HEK293T (cell line): Measurements from ENCODE around the gene SVIL.
"Not testable (repeated sequence)": the region's sequence is repeated elsewhere in the genome, so short reads cannot be mapped to it uniquely, and the experiment has no call there.

Experiments
- CTCF ChIA-PET: fragments of 350-600 bp; formaldehyde crosslinking; extraction: SDS; loops from one replicate; lab custom pipeline; 2021; ENCODE audit warnings: antibody characterized with exemption, inconsistent platforms; lab: Yijun Ruan, JAX
- POLR2A ChIA-PET: fragments of 350-600 bp; formaldehyde crosslinking; extraction: SDS; loops from one replicate; lab custom pipeline; 2020; ENCODE audit warnings: antibody characterized with exemption, inconsistent platforms; lab: Yijun Ruan, JAX
- DNase-seq: peaks from one replicate; pipeline ENCODE4 v3.0.0; 2012; ENCODE audit warnings: mixed read lengths; ENCODE audit errors: extremely low spot score
- ARNT ChIP-seq: fragments of 450-650 bp; IDR thresholded peaks from 2 replicates; pipeline ENCODE4 v1.6.1; 2017; ENCODE audit warnings: mild to moderate bottlenecking
- BHLHE40 ChIP-seq: fragments of 450-650 bp; IDR thresholded peaks from 2 replicates; pipeline ENCODE4 v1.6.1; 2016; ENCODE audit warnings: mild to moderate bottlenecking, moderate library complexity, borderline replicate concordance
- CTBP1 ChIP-seq: fragments of 450-650 bp; IDR thresholded peaks from 2 replicates; pipeline ENCODE4 v1.6.1; 2016; ENCODE audit warnings: borderline replicate concordance
- ELF4 ChIP-seq: fragments of 450-650 bp; IDR thresholded peaks from 2 replicates; pipeline ENCODE4 v1.6.1; 2017; ENCODE audit warnings: antibody characterized with exemption
- FOXA1 ChIP-seq: fragments of 450-650 bp; IDR thresholded peaks from 2 replicates; pipeline ENCODE4 v1.6.1; 2016; ENCODE audit warnings: mild to moderate bottlenecking
- FOXK2 ChIP-seq: fragments of 450-650 bp; IDR thresholded peaks from 2 replicates; pipeline ENCODE4 v1.6.1; 2016; ENCODE audit warnings: mild to moderate bottlenecking
- FOXM1 ChIP-seq: fragments of 450-650 bp; IDR thresholded peaks from 2 replicates; pipeline ENCODE4 v1.6.1; 2017; ENCODE audit warnings: mild to moderate bottlenecking, borderline replicate concordance
- HDGF ChIP-seq: fragments of 450-650 bp; IDR thresholded peaks from 2 replicates; pipeline ENCODE4 v1.6.1; 2017; ENCODE audit warnings: antibody characterized with exemption, borderline replicate concordance
- L3MBTL2 ChIP-seq: fragments of 450-650 bp; conservative IDR thresholded peaks from 2 replicates; pipeline ENCODE4 v1.6.1; 2016; ENCODE audit warnings: mild to moderate bottlenecking
- LEF1 ChIP-seq: fragments of 450-650 bp; IDR thresholded peaks from 2 replicates; pipeline ENCODE4 v1.6.1; 2017; ENCODE audit warnings: mild to moderate bottlenecking, borderline replicate concordance
- NFRKB ChIP-seq: fragments of 450-650 bp; IDR thresholded peaks from 2 replicates; pipeline ENCODE4 v1.6.1; 2016; ENCODE audit warnings: mild to moderate bottlenecking, moderate library complexity
- SP1 ChIP-seq: fragments of 450-650 bp; IDR thresholded peaks from 2 replicates; pipeline ENCODE4 v1.6.1; 2017
- SUZ12 ChIP-seq: fragments of 450-650 bp; IDR thresholded peaks from 2 replicates; pipeline ENCODE4 v1.6.1; 2016; ENCODE audit warnings: mild to moderate bottlenecking
- TARDBP ChIP-seq: fragments of 450-650 bp; IDR thresholded peaks from 2 replicates; pipeline ENCODE4 v1.6.1; 2016
- ZNF384 ChIP-seq: fragments of 450-650 bp; IDR thresholded peaks from 2 replicates; pipeline ENCODE4 v1.6.1; 2016
- TF ChIP-seq, protein P1 (sequence below): fragments of 450-650 bp; IDR thresholded peaks from 2 replicates; pipeline ENCODE4 v1.6.1; 2016

Gene SVIL

DNA sequence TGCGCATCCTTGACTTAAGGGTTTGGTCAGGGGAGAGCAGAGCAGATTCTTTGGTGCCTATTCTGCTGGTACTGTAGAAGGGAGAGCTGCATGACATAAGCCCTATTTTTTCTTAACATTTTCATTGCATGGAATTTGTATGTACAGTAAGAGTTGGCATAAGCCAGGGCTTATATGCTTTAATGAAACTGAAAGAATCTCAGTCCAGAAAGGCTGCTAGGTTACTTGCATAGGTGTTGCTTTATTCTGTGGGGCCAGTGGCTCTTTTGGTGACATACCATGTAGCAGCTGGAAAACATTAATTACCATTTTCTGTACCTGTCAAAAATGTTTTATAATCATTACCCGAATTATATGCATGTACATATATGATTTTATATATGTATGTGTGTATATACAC, 193.8 kb downstream of the SVIL start:
- DNase-seq: no peak
- CTCF ChIA-PET: interaction anchor here (0.6 to 1.1 kb wide), 2 partner anchors 17 to 54 kb away, joined by 3 read pairs; no protein-coding TSS in a partner anchor
- TF ChIP-seq SP1 (no peak), FOXK2 (no peak), CTBP1 (no peak), FOXA1 (no peak), TARDBP (no peak), LEF1 (no peak), L3MBTL2 (no peak), HDGF (no peak), ARNT (no peak), SUZ12 (no peak), ZNF384 (no peak), BHLHE40 (no peak), FOXM1 (no peak), ELF4 (no peak), NFRKB (no peak)
- TF ChIP-seq, protein P1, sequence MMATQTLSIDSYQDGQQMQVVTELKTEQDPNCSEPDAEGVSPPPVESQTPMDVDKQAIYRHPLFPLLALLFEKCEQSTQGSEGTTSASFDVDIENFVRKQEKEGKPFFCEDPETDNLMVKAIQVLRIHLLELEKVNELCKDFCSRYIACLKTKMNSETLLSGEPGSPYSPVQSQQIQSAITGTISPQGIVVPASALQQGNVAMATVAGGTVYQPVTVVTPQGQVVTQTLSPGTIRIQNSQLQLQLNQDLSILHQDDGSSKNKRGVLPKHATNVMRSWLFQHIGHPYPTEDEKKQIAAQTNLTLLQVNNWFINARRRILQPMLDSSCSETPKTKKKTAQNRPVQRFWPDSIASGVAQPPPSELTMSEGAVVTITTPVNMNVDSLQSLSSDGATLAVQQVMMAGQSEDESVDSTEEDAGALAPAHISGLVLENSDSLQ: no peak
- POLR2A ChIA-PET: no interaction called here

DNA sequence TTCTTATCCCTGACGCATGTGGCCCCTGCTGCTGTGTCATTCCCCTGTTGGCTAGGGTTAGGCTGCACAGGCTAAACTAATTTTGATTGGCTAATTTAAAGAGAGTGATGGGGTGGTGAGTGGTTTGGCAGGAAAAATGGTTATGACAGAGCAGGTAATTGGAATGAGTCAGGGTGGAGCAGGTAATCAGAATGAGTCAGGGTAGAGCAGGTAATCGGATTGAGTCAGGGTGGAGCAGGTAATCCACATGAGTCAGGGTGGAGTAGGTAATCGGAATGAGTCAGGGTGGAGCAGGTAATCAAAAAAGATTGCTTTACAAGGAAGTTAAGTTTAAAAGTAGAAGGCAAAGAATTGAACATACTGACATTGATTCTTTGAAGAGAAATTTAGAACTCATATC, 195.8 kb downstream of the SVIL start:
- CTCF ChIA-PET, POLR2A ChIA-PET, DNase-seq: not testable (repeated sequence)

DNA sequence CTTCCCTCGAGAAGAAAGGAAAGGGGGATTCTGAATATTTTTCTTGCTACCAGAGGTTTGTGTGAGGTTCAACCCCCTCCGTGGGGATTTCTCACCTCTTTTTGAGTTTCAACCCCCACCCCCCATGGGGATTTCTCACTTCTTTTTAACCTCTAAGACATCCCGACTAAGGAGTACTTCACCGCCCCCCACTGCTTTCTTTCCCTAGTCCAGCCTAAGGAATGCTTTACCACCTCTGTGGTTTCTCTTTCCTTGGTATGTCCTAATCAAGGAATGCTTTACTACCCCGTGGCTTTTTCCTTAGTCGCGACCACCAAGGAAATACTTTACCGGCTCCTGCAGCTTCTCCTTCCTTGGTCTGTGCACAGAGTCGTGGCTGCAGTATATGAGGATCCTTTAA, 196.5 kb downstream of the SVIL start:
- POLR2A ChIA-PET: no interaction called here

DNA sequence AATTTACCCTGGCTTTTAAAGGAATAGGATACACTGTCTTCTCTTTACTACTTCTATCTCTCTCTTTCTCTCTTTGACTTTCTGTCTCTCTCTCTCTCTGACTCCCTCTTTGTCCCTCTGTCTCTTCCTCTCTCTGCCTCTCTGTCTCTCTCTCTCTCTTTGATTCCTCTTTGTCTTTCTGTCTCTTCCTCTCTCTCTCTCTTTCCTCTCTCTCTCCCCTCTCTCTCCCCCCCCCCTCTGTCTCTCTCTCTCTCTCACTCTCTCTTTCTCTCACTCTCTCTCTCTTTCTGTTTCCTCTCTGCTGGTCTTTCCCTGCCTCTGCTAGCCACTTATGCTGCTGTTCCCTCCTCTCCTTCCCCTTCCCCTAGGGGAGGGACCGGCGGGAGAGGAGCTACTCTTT, 196.9 kb downstream of the SVIL start:
- no peak for DNase-seq
- TF ChIP-seq CTBP1 (no peak), FOXK2 (no peak), L3MBTL2 (no peak), LEF1 (no peak), HDGF (no peak), FOXA1 (no peak), SP1 (no peak), BHLHE40 (no peak), SUZ12 (no peak), NFRKB (no peak), FOXM1 (no peak), ARNT (no peak), ZNF384 (no peak), ELF4 (no peak)
- TF ChIP-seq, protein P1: no peak
- ChIA-PET CTCF (no interaction called here), POLR2A (no interaction called here)

More for the DNA sequence above, 196.5 kb downstream of the SVIL start:
- TF ChIP-seq SP1 (no peak), TARDBP (no peak)
- CTCF ChIA-PET: no interaction called here
- DNase-seq: no peak

GRCh38 chr10:29435809-29436501, 198.8 kb downstream of the SVIL start:
- CTCF ChIA-PET: no interaction called here
- TF ChIP-seq ELF4: no peak
- no peak for TF ChIP-seq FOXA1
- TF ChIP-seq CTBP1: no peak
- TF ChIP-seq LEF1: no peak
- no peak for TF ChIP-seq HDGF
- TF ChIP-seq SUZ12: no peak
- no peak for TF ChIP-seq TARDBP
- DNase-seq: no peak
- POLR2A ChIA-PET: no interaction called here

- DNase-seq: no peak
- CTCF ChIA-PET: interaction anchor here (0.6 kb wide), 1 partner anchor 79 kb away, joined by 3 read pairs; no protein-coding TSS in a partner anchor
- TF ChIP-seq LEF1 (no peak), L3MBTL2 (no peak), TARDBP (no peak), SUZ12 (no peak), ZNF384 (no peak), BHLHE40 (no peak), NFRKB (no peak), FOXM1 (no peak), SP1 (no peak), FOXK2 (no peak), ELF4 (no peak)
- TF ChIP-seq, protein P1: no peak
- POLR2A ChIA-PET: no interaction called here
Measured at GRCh38 chr10:29434111-29434510, 200.7 kb downstream of the SVIL start.

DNA sequence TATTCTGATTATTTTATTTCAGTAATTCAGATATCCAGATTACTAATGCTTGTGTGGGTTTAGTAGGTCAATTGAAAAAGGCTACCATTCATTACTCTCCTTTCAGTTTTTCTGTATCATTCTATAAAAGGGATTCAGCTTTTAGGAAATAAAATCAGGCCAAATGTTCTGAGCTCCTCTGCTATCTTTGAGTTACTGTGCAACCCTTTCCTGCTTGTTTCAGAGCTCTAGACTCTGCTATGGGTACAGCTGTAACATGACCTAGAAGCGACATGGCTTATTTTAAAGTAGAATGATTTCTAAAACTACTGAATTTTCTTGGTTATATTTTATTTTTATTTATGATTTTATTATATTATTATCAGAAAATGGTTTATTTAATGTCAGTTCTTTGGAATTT, 203.1 kb downstream of the SVIL start:
- DNase-seq: no peak
- TF ChIP-seq L3MBTL2 (no peak), BHLHE40 (no peak)
- POLR2A ChIA-PET: no interaction called here
- CTCF ChIA-PET: interaction anchor here (0.9 kb wide), 1 partner anchor 14 kb away, joined by 3 read pairs; no protein-coding TSS in a partner anchor
